Osteocyte (in vitro differentiated cells): ENCODE measurements around the gene PDGFA. TPM values are rescaled to one million over a fixed set of nuclear protein-coding genes. Genes with fewer than 3 reads are reported as not detected.
A peak's percentile ranks its signal among the peaks of the same experiment; 100 is the strongest.

Source experiments
- DNase-seq: peaks from one replicate; pipeline ENCODE4 v3.0.0; 2021; ENCODE audit warnings: mixed read lengths; ENCODE audit not compliant: unreplicated experiment; ENCODE audit errors: extremely low spot score
- H3K27ac Mint-ChIP-seq: one replicate; pipeline ENCODE4 v1.8.0; 2021; ENCODE audit warnings: mild to moderate bottlenecking, mixed read lengths; ENCODE audit not compliant: unreplicated experiment
- H3K27me3 Mint-ChIP-seq: one replicate; pipeline ENCODE4 v1.8.0; 2021; ENCODE audit warnings: mixed read lengths; ENCODE audit not compliant: unreplicated experiment
- H3K36me3 Mint-ChIP-seq: one replicate; pipeline ENCODE4 v1.8.0; 2021; ENCODE audit warnings: mixed read lengths; ENCODE audit not compliant: unreplicated experiment
- H3K4me1 Mint-ChIP-seq: one replicate; pipeline ENCODE4 v1.8.0; 2021; ENCODE audit warnings: mixed read lengths; ENCODE audit not compliant: unreplicated experiment
- H3K4me3 Mint-ChIP-seq: one replicate; pipeline ENCODE4 v1.8.0; 2021; ENCODE audit warnings: mild to moderate bottlenecking, moderate library complexity, mixed read lengths; ENCODE audit not compliant: unreplicated experiment
- H3K9me3 Mint-ChIP-seq: one replicate; pipeline ENCODE4 v1.8.0; 2021; ENCODE audit warnings: mixed read lengths; ENCODE audit not compliant: unreplicated experiment
- total RNA-seq: library from RNA; stranded (reverse); gene quantifications from 2 replicates; pipeline ENCODE4 v1.2.1, GENCODE V29; 2021
- TF ChIP-seq, protein P1 (sequence below): fragments of 200-600 bp; sonication (generic); IDR thresholded peaks from 2 replicates; pipeline ENCODE4 v1.5.0; 2021; ENCODE audit warnings: antibody characterized with exemption, mild to moderate bottlenecking, moderate library complexity

PDGFA gene
- total RNA-seq, 1 donor from 2014 or later, result 93.6 TPM

DNA sequence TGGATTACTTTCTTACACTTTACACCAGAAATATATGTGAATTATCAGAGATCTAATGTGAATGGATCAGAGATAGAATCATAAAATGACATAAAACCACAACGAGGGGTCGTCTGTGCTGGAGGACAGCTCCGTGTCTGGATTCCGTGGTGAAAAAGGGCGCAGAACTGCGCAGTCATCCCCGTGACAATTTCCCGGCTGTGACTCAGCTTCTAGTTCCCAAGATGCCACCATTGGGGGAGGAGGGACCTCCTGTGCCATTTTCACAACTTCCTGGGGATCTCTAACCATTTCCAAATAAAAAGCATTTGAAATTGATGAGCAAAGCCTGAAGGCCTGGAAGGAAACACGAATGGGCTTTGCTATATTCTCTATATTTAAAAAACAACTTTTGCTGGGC, 72.1 kb downstream of the PDGFA start:
- DNase-seq, result no peak
- Mint-ChIP-seq H3K27ac (peak overlapping the region; percentile 6), H3K36me3 (no peaks in the 10 kb centered on the region), H3K4me1 (peaks cover 24% of the 10 kb centered on the region), H3K9me3 (no peaks in the 10 kb centered on the region), H3K27me3 (no peaks in the 10 kb centered on the region), H3K4me3 (no peak overlapping the region)
- TF ChIP-seq, protein P1, sequence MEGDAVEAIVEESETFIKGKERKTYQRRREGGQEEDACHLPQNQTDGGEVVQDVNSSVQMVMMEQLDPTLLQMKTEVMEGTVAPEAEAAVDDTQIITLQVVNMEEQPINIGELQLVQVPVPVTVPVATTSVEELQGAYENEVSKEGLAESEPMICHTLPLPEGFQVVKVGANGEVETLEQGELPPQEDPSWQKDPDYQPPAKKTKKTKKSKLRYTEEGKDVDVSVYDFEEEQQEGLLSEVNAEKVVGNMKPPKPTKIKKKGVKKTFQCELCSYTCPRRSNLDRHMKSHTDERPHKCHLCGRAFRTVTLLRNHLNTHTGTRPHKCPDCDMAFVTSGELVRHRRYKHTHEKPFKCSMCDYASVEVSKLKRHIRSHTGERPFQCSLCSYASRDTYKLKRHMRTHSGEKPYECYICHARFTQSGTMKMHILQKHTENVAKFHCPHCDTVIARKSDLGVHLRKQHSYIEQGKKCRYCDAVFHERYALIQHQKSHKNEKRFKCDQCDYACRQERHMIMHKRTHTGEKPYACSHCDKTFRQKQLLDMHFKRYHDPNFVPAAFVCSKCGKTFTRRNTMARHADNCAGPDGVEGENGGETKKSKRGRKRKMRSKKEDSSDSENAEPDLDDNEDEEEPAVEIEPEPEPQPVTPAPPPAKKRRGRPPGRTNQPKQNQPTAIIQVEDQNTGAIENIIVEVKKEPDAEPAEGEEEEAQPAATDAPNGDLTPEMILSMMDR, result no peak

Other genes with a start within 250 kb of the PDGFA start
- not detected in 2 replicates for gene FOXL3, start 229.7 kb downstream of the PDGFA start, total RNA-seq
- 28.1 and 36.9 TPM in 2 replicates for gene DNAAF5, start 206.9 kb upstream of the PDGFA start, total RNA-seq
- 10.9 and 12.0 TPM in 2 replicates for gene PRKAR1B, start 207.4 kb upstream of the PDGFA start, total RNA-seq